ENCODE measurements around the gene CCDC7.
"Not testable (repeated sequence)": the region's sequence is repeated elsewhere in the genome, so short reads cannot be mapped to it uniquely, and the experiment has no call there.

Gene CCDC7

GRCh38 chr10:32646535-32646934, 200.6 kb downstream of the CCDC7 start:
- no peak overlapping the region for H3K27ac ChIP-seq (ENCODE audit: low read depth, low read length)
- H3K9ac ChIP-seq (ENCODE audit: low read length) = no peak overlapping the region
- no peak overlapping the region for H2AFZ ChIP-seq (ENCODE audit: insufficient read depth, low read length, poor library complexity)
- no peak overlapping the region for H3K23ac ChIP-seq (ENCODE audit: low read length)
- H3K9me3 ChIP-seq (ENCODE audit: insufficient read depth, low read depth, low read length) = peaks cover 4% of the 10 kb centered on the region
- no peak overlapping the region for H4K12ac ChIP-seq (ENCODE audit: low read depth, low read length)
- DNase-seq = no peak
- H2BK12ac ChIP-seq (ENCODE audit: low read length) = no peak overlapping the region
- H2BK5ac ChIP-seq (ENCODE audit: low read depth, low read length, poor library complexity) = no peak overlapping the region
- H3K4me1 ChIP-seq (ENCODE audit: control insufficient read depth in 1 of 2, insufficient read depth in 2 of 2, low read length in 2 of 2) = peaks cover 6 to 7% of the 10 kb centered on the region in 2 experiments
- no peak overlapping the region for H3K4me2 ChIP-seq (ENCODE audit: low read length)
- no peak overlapping the region for H2AK5ac ChIP-seq (ENCODE audit: low read length)
- no peak overlapping the region for H4K8ac ChIP-seq (ENCODE audit: low read depth, low read length)
- H3K79me2 ChIP-seq (ENCODE audit: control insufficient read depth, insufficient read depth, low read length, poor library complexity) = no peaks in the 10 kb centered on the region
- no peaks in the 10 kb centered on the region for H3K27me3 ChIP-seq (ENCODE audit: insufficient read depth, low read length)
- no peak overlapping the region for H4K91ac ChIP-seq (ENCODE audit: low read depth, low read length)
- no peak overlapping the region for H3K14ac ChIP-seq (ENCODE audit: low read length)
- H3K18ac ChIP-seq (ENCODE audit: low read length) = no peak overlapping the region
- WGBS (ENCODE audit: extremely low coverage, insufficient coverage, insufficient read length) = no CpG with 5 or more reads among the region's 1 CpG
- H3K79me1 ChIP-seq (ENCODE audit: low read length) = no peaks in the 10 kb centered on the region
- H2BK120ac ChIP-seq (ENCODE audit: insufficient read depth, low read length, poor library complexity) = no peak overlapping the region
- H3K4ac ChIP-seq (ENCODE audit: low read depth, low read length) = no peak overlapping the region
- no peak overlapping the region for H3K4me3 ChIP-seq (ENCODE audit: low read depth, low read length)
- H3K36me3 ChIP-seq (ENCODE audit: control insufficient read depth in 1 of 2, insufficient read depth in 2 of 2, low read length in 2 of 2) = no peaks in the 10 kb centered on the region

- no peaks in the 10 kb centered on the region for H3K27me3 ChIP-seq (ENCODE audit: insufficient read depth, low read length)
- H3K4me1 ChIP-seq (ENCODE audit: control insufficient read depth in 1 of 2, insufficient read depth in 2 of 2, low read length in 2 of 2) = peaks cover 6 to 7% of the 10 kb centered on the region in 2 experiments
- H3K14ac ChIP-seq (ENCODE audit: low read length) = no peak overlapping the region
- H3K18ac ChIP-seq (ENCODE audit: low read length) = no peak overlapping the region
- no peak overlapping the region for H2BK12ac ChIP-seq (ENCODE audit: low read length)
- H2AFZ ChIP-seq (ENCODE audit: insufficient read depth, low read length, poor library complexity) = no peak overlapping the region
- no peak overlapping the region for H2BK120ac ChIP-seq (ENCODE audit: insufficient read depth, low read length, poor library complexity)
- no peak overlapping the region for H4K12ac ChIP-seq (ENCODE audit: low read depth, low read length)
- no peak overlapping the region for H3K4ac ChIP-seq (ENCODE audit: low read depth, low read length)
- H3K23ac ChIP-seq (ENCODE audit: low read length) = no peak overlapping the region
- no peaks in the 10 kb centered on the region for H3K36me3 ChIP-seq (ENCODE audit: control insufficient read depth in 1 of 2, insufficient read depth in 2 of 2, low read length in 2 of 2)
- H3K9me3 ChIP-seq (ENCODE audit: insufficient read depth, low read depth, low read length) = no peaks in the 10 kb centered on the region
- no CpG with 5 or more reads among the region's 1 CpG for WGBS (ENCODE audit: extremely low coverage, insufficient coverage, insufficient read length)
- H3K79me1 ChIP-seq (ENCODE audit: low read length) = no peaks in the 10 kb centered on the region
- DNase-seq = peak in 1 of 2 donors; percentile 18
- no peak overlapping the region for H3K4me3 ChIP-seq (ENCODE audit: low read depth, low read length)
- no peak overlapping the region for H4K91ac ChIP-seq (ENCODE audit: low read depth, low read length)
- H2BK5ac ChIP-seq (ENCODE audit: low read depth, low read length, poor library complexity) = no peak overlapping the region
- H2AK5ac ChIP-seq (ENCODE audit: low read length) = no peak overlapping the region
- no peak overlapping the region for H3K4me2 ChIP-seq (ENCODE audit: low read length)
- no peaks in the 10 kb centered on the region for H3K79me2 ChIP-seq (ENCODE audit: control insufficient read depth, insufficient read depth, low read length, poor library complexity)
- H4K8ac ChIP-seq (ENCODE audit: low read depth, low read length) = no peak overlapping the region
- no peak overlapping the region for H3K9ac ChIP-seq (ENCODE audit: low read length)
- H3K27ac ChIP-seq (ENCODE audit: low read depth, low read length) = no peak overlapping the region
Measured at GRCh38 chr10:32650246-32650655, 204.3 kb downstream of the CCDC7 start.

GRCh38 chr10:32657430-32657829, 211.5 kb downstream of the CCDC7 start:
- not testable (repeated sequence) for H3K18ac ChIP-seq (ENCODE audit: low read length); H2BK12ac ChIP-seq (ENCODE audit: low read length); H2BK120ac ChIP-seq (ENCODE audit: insufficient read depth, low read length, poor library complexity); H2BK5ac ChIP-seq (ENCODE audit: low read depth, low read length, poor library complexity); DNase-seq; H3K79me2 ChIP-seq (ENCODE audit: control insufficient read depth, insufficient read depth, low read length, poor library complexity); H4K8ac ChIP-seq (ENCODE audit: low read depth, low read length); H3K14ac ChIP-seq (ENCODE audit: low read length); H4K91ac ChIP-seq (ENCODE audit: low read depth, low read length); H3K79me1 ChIP-seq (ENCODE audit: low read length); H3K4me1 ChIP-seq (ENCODE audit: control insufficient read depth in 1 of 2, insufficient read depth in 2 of 2, low read length in 2 of 2); H3K4me3 ChIP-seq (ENCODE audit: low read depth, low read length); H3K27ac ChIP-seq (ENCODE audit: low read depth, low read length); H3K9ac ChIP-seq (ENCODE audit: low read length); H3K23ac ChIP-seq (ENCODE audit: low read length); H2AK5ac ChIP-seq (ENCODE audit: low read length); H3K9me3 ChIP-seq (ENCODE audit: insufficient read depth, low read depth, low read length); H3K4me2 ChIP-seq (ENCODE audit: low read length); H4K12ac ChIP-seq (ENCODE audit: low read depth, low read length); H3K4ac ChIP-seq (ENCODE audit: low read depth, low read length); H2AFZ ChIP-seq (ENCODE audit: insufficient read depth, low read length, poor library complexity); H3K27me3 ChIP-seq (ENCODE audit: insufficient read depth, low read length); H3K36me3 ChIP-seq (ENCODE audit: control insufficient read depth in 1 of 2, insufficient read depth in 2 of 2, low read length in 2 of 2)
- no CpG with 5 or more reads among the region's 1 CpG for WGBS (ENCODE audit: extremely low coverage, insufficient coverage, insufficient read length)

- no peak overlapping the region for H2AK5ac ChIP-seq (ENCODE audit: low read length)
- no peak overlapping the region for H3K9ac ChIP-seq (ENCODE audit: low read length)
- H3K4me3 ChIP-seq (ENCODE audit: low read depth, low read length) = no peak overlapping the region
- no peaks in the 10 kb centered on the region for H3K79me2 ChIP-seq (ENCODE audit: control insufficient read depth, insufficient read depth, low read length, poor library complexity)
- H3K9me3 ChIP-seq (ENCODE audit: insufficient read depth, low read depth, low read length) = peaks cover 8% of the 10 kb centered on the region
- peak; percentile 90 to 91 for DNase-seq
- no peaks in the 10 kb centered on the region for H3K27me3 ChIP-seq (ENCODE audit: insufficient read depth, low read length)
- H2AFZ ChIP-seq (ENCODE audit: insufficient read depth, low read length, poor library complexity) = no peak overlapping the region
- H2BK12ac ChIP-seq (ENCODE audit: low read length) = no peak overlapping the region
- H4K91ac ChIP-seq (ENCODE audit: low read depth, low read length) = no peak overlapping the region
- no peaks in the 10 kb centered on the region for H3K79me1 ChIP-seq (ENCODE audit: low read length)
- H3K18ac ChIP-seq (ENCODE audit: low read length) = no peak overlapping the region
- WGBS (ENCODE audit: extremely low coverage, insufficient coverage, insufficient read length) = no CpG with 5 or more reads among the region's 2 CpGs
- no peak overlapping the region for H3K4me2 ChIP-seq (ENCODE audit: low read length)
- no peak overlapping the region for H4K8ac ChIP-seq (ENCODE audit: low read depth, low read length)
- H3K27ac ChIP-seq (ENCODE audit: low read depth, low read length) = no peak overlapping the region
- no peaks in the 10 kb centered on the region for H3K4me1 ChIP-seq (ENCODE audit: control insufficient read depth in 1 of 2, insufficient read depth in 2 of 2, low read length in 2 of 2)
- no peak overlapping the region for H3K4ac ChIP-seq (ENCODE audit: low read depth, low read length)
- H2BK5ac ChIP-seq (ENCODE audit: low read depth, low read length, poor library complexity) = no peak overlapping the region
- no peak overlapping the region for H4K12ac ChIP-seq (ENCODE audit: low read depth, low read length)
- no peak overlapping the region for H2BK120ac ChIP-seq (ENCODE audit: insufficient read depth, low read length, poor library complexity)
- no peak overlapping the region for H3K23ac ChIP-seq (ENCODE audit: low read length)
- H3K36me3 ChIP-seq (ENCODE audit: control insufficient read depth in 1 of 2, insufficient read depth in 2 of 2, low read length in 2 of 2) = no peaks in the 10 kb centered on the region
- H3K14ac ChIP-seq (ENCODE audit: low read length) = no peak overlapping the region
Measured at GRCh38 chr10:32661346-32661745, 215.4 kb downstream of the CCDC7 start.

All from trophoblast cell (in vitro differentiated cells and primary cell).